Fibroblast of lung (primary cell): ENCODE results near the gene MPRIP. TPM values are rescaled to one million over a fixed set of nuclear protein-coding genes. Genes with fewer than 3 reads are reported as not detected.

Experiments
- DNase-seq, 2 donors: peaks; one replicate each; pipeline versions ENCODE4 v3.0.0 to v3.0.0-alpha.2; 2010; ENCODE audit warnings: low read depth in 2 of 2
- H2AFZ ChIP-seq: 2 replicates; pipeline ENCODE4 v1.5.1; 2012; ENCODE audit warnings: low read length, control low read depth, inconsistent platforms
- H3K27ac ChIP-seq: 2 replicates; pipeline ENCODE4 v1.5.1; 2011; ENCODE audit warnings: low read length, control low read depth; ENCODE audit not compliant: insufficient read depth
- H3K27me3 ChIP-seq: 2 replicates; pipeline ENCODE4 v1.5.1; 2011; ENCODE audit warnings: mild to moderate bottlenecking, low read length; ENCODE audit not compliant: control insufficient read depth, insufficient read depth
- H3K36me3 ChIP-seq: 2 replicates; pipeline ENCODE4 v1.5.1; 2011; ENCODE audit warnings: low read length; ENCODE audit not compliant: control insufficient read depth, insufficient read depth
- H3K4me1 ChIP-seq: 2 replicates; pipeline ENCODE4 v1.5.1; 2011; ENCODE audit warnings: low read length; ENCODE audit not compliant: control insufficient read depth, insufficient read depth; ENCODE audit errors: extremely low read depth
- H3K4me2 ChIP-seq: 2 replicates; pipeline ENCODE4 v1.5.1; 2011; ENCODE audit warnings: low read length, control low read depth; ENCODE audit not compliant: insufficient read depth; ENCODE audit errors: extremely low read depth
- H3K4me3 ChIP-seq, 4 experiments: fragments of 200-600 bp in 1 of 4; sonication (generic) in 1 of 4; replicated peaks in 1 of 4; 2 replicates each; pipeline ENCODE4 v1.5.1; 2011 to 2016; ENCODE audit warnings: low read length in 4 of 4, low read depth in 3 of 4, mild to moderate bottlenecking in 3 of 4, control low read depth in 2 of 4, inconsistent platforms in 1 of 4, mixed read lengths in 1 of 4; ENCODE audit not compliant: insufficient read depth in 1 of 4; ENCODE audit errors: control extremely low read depth in 1 of 4
- H3K79me2 ChIP-seq: 2 replicates; pipeline ENCODE4 v1.5.1; 2012; ENCODE audit warnings: mild to moderate bottlenecking, low read length, inconsistent platforms; ENCODE audit not compliant: control insufficient read depth, insufficient read depth
- H3K9ac ChIP-seq: 2 replicates; pipeline ENCODE4 v1.5.1; 2011; ENCODE audit warnings: mild to moderate bottlenecking, low read length, control low read depth; ENCODE audit not compliant: insufficient read depth
- H3K9me3 ChIP-seq: 2 replicates; pipeline ENCODE4 v1.5.1; 2012; ENCODE audit warnings: low read depth, low read length; ENCODE audit not compliant: control insufficient read depth, insufficient read depth
- H4K20me1 ChIP-seq: 2 replicates; pipeline ENCODE4 v1.5.1; 2011; ENCODE audit warnings: low read length; ENCODE audit not compliant: control insufficient read depth, insufficient read depth; ENCODE audit errors: extremely low read depth
- CTCF ChIP-seq, 2 donors: IDR thresholded peaks in 1 of 2; conservative IDR thresholded peaks in 1 of 2; 1 replicate in 1 of 2; 2 replicates in 1 of 2; pipeline ENCODE4 v1.5.1; 2011 to 2012; ENCODE audit warnings: low read length in 2 of 2, control low read depth in 1 of 2, inconsistent platforms in 1 of 2, low read depth in 1 of 2, mild to moderate bottlenecking in 1 of 2
- EZH2 ChIP-seq: IDR thresholded peaks from 2 replicates; pipeline ENCODE4 v1.5.1; 2012; ENCODE audit warnings: low read length, control low read depth, mild to moderate bottlenecking; ENCODE audit errors: missing control alignments
- polyA plus RNA-seq, 2 donors: library from polyadenylated mRNA; depleted of rRNA in 1 of 2; stranded (reverse) in 1 of 2; unstranded in 1 of 2; fragments of >200 nt; gene quantifications; 2 replicates each; pipeline ENCODE4 v1.2.1, GENCODE V29; 2011 to 2012; ENCODE audit warnings: missing spikeins in 1 of 2
- total RNA-seq: library from RNA; depleted of rRNA; stranded (reverse); fragments of >200 nt; gene quantifications from 2 replicates; pipeline ENCODE4 v1.2.1, GENCODE V29; 2014

The MPRIP gene
- total and polyA plus RNA-seq, 2 donors (not counting 1 experiment from before 2014, with no cell fraction given): 104 to 124 TPM

- H3K4me2 ChIP-seq: no peak overlapping the region
- H3K9ac ChIP-seq: no peak overlapping the region
- H4K20me1 ChIP-seq: no peaks in the 10 kb centered on the region
- H3K79me2 ChIP-seq: peaks cover 94% of the 10 kb centered on the region
- H2AFZ ChIP-seq: no peak overlapping the region
- peaks cover 6% of the 10 kb centered on the region for H3K36me3 ChIP-seq
- H3K27me3 ChIP-seq: no peaks in the 10 kb centered on the region
- H3K9me3 ChIP-seq: no peaks in the 10 kb centered on the region
- no peak for DNase-seq
- no peak overlapping the region for H3K27ac ChIP-seq
- H3K4me3 ChIP-seq: no peak overlapping the region
- TF ChIP-seq EZH2: no peak
- TF ChIP-seq CTCF (conservative IDR thresholded peaks at IDR 0.05 in 1 of 2, IDR thresholded peaks at IDR 0.05 in 1 of 2; ENCODE audit: low read depth in 1 of 2, low read length in 2 of 2): no peak
- H3K4me1 ChIP-seq: peaks cover 37% of the 10 kb centered on the region
Observed at GRCh38 chr17:17053446-17054379, 11.5 kb downstream of the MPRIP start.

GRCh38 chr17:17054636-17055035 is 12.4 kb downstream of the MPRIP start:
- peaks cover 37% of the 10 kb centered on the region for H3K4me1 ChIP-seq
- no peaks in the 10 kb centered on the region for H3K27me3 ChIP-seq
- peaks cover 8% of the 10 kb centered on the region for H3K36me3 ChIP-seq
- no peak overlapping the region for H2AFZ ChIP-seq
- H3K27ac ChIP-seq: no peak overlapping the region
- H3K9me3 ChIP-seq: no peaks in the 10 kb centered on the region
- H3K9ac ChIP-seq: no peak overlapping the region
- no peak overlapping the region for H3K4me3 ChIP-seq
- no peak overlapping the region for H3K4me2 ChIP-seq
- no peak for DNase-seq
- H4K20me1 ChIP-seq: no peaks in the 10 kb centered on the region
- peaks cover 92% of the 10 kb centered on the region for H3K79me2 ChIP-seq
- no peak for TF ChIP-seq EZH2
- no peak for TF ChIP-seq CTCF (conservative IDR thresholded peaks at IDR 0.05 in 1 of 2, IDR thresholded peaks at IDR 0.05 in 1 of 2; ENCODE audit: low read depth in 1 of 2, low read length in 2 of 2)

GRCh38 chr17:17055286-17056155 is 13.3 kb downstream of the MPRIP start:
- H3K36me3 ChIP-seq: peaks cover 7% of the 10 kb centered on the region
- TF ChIP-seq CTCF (conservative IDR thresholded peaks at IDR 0.05 in 1 of 2, IDR thresholded peaks at IDR 0.05 in 1 of 2; ENCODE audit: low read depth in 1 of 2, low read length in 2 of 2) (no peak), EZH2 (no peak)
- H3K27me3 ChIP-seq: no peaks in the 10 kb centered on the region
- no peaks in the 10 kb centered on the region for H4K20me1 ChIP-seq
- H3K9ac ChIP-seq: no peak overlapping the region
- H3K4me2 ChIP-seq: peak overlapping the region; percentile 1
- peaks cover 95% of the 10 kb centered on the region for H3K79me2 ChIP-seq
- H3K4me3 ChIP-seq: no peak overlapping the region
- no peak overlapping the region for H2AFZ ChIP-seq
- H3K9me3 ChIP-seq: no peaks in the 10 kb centered on the region
- peaks cover 34% of the 10 kb centered on the region for H3K4me1 ChIP-seq
- no peak overlapping the region for H3K27ac ChIP-seq
- DNase-seq: no peak
